ENCODE results near the gene GINS1.
"Not testable (repeated sequence)": the region's sequence is repeated elsewhere in the genome, so short reads cannot be mapped to it uniquely, and the experiment has no call there.

The GINS1 gene

DNA sequence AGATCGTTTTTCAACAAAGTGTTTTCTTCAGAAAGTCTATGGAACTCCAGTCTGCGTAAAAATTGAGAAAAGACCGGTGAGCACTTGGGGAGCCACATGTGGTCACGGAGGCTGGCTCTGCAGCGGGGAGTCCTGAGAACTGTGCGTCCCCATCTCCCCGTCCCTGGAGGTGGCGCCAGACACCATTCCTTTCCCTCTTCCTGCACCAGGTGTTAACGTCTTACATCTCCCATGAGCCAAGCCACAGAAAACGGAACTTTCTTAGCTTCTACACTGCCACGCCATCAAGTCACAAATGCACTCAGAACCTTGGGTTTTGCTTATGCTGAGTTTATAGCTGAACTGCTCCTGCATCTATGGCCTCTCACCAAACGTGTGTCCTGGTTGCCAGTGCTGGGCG is 62.6 kb downstream of the GINS1 start:
- TF ChIP-seq ZNF274 (IDR thresholded peaks at IDR 0.05; ENCODE audit: low read depth, low read length) (no peak), SUZ12 (IDR thresholded peaks at IDR 0.05; ENCODE audit: extremely low read depth, insufficient read depth, insufficient read length) (no peak), YY1 (IDR thresholded peaks at IDR 0.05; ENCODE audit: insufficient read depth, insufficient read length) (no peak)
- Histone ChIP-seq H3K36me3 (ENCODE audit: insufficient read depth, insufficient read length, low read length) (peaks cover 71% of the 10 kb centered on the region), H3K27me3 (ENCODE audit: insufficient read depth, insufficient read length) (no peaks in the 10 kb centered on the region), H3K4me1 (ENCODE audit: insufficient read depth, insufficient read length) (no peaks in the 10 kb centered on the region), H3K9me3 (ENCODE audit: insufficient read depth, low read length) (no peaks in the 10 kb centered on the region), H3K4me3 (ENCODE audit: insufficient read length, low read depth) (no peak overlapping the region), H3K9ac (ENCODE audit: insufficient read length, low read depth) (no peak overlapping the region)
- DNase-seq (ENCODE audit: low read depth, low spot score): peak; percentile 33

DNA sequence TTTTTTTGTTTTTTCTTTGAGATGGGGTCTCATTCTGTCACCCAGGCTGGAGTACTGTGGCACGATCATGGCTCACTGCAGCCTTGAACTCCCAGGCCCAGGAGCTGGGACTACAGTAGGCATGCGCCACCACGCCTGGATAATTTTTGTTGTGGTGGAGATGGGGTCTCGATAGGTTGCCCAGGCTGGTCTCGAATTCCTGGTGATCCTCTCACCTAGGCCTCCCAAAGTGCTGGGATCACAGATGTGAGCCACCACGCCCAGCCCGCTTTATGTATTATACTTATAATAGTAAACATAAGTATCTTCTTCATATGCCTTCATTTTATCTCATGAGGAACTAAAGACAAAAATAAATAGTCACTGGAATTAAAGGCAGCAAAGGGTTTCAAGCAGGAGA is 63.5 kb downstream of the GINS1 start:
- no peak for TF ChIP-seq ZNF274 (IDR thresholded peaks at IDR 0.05; ENCODE audit: low read depth, low read length)
- Histone ChIP-seq H3K4me1 (ENCODE audit: insufficient read depth, insufficient read length) (no peaks in the 10 kb centered on the region), H3K27me3 (ENCODE audit: insufficient read depth, insufficient read length) (no peaks in the 10 kb centered on the region), H3K9me3 (ENCODE audit: insufficient read depth, low read length) (no peaks in the 10 kb centered on the region), H3K4me3 (ENCODE audit: insufficient read length, low read depth) (no peak overlapping the region), H3K9ac (ENCODE audit: insufficient read length, low read depth) (no peak overlapping the region), H3K36me3 (ENCODE audit: insufficient read depth, insufficient read length, low read length) (peaks cover 67% of the 10 kb centered on the region)
- no peak for DNase-seq (ENCODE audit: low read depth, low spot score)

DNA sequence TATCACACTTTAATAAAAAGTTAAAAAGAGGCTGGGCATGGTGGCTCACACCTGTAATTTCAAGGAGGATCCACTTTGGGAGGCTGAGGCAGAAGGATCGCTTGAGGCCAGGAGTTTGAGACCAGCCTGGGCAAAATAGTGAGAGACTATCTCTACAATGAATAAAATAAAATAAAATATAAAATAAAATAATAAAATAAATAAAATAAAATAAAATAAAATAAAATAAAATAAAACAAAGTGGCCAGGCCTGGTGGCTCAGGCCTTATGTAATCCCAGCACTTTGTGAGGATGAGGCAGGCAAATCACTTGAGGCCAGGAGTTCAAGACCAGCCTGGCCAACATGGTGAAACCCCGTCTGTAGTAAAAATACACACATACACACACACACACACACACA is 65.8 kb downstream of the GINS1 start:
- not testable (repeated sequence) for H3K4me3 ChIP-seq (ENCODE audit: insufficient read length, low read depth); H3K9ac ChIP-seq (ENCODE audit: insufficient read length, low read depth); H3K9me3 ChIP-seq (ENCODE audit: insufficient read depth, low read length); H3K27me3 ChIP-seq (ENCODE audit: insufficient read depth, insufficient read length); H3K4me1 ChIP-seq (ENCODE audit: insufficient read depth, insufficient read length); DNase-seq (ENCODE audit: low read depth, low spot score)
- H3K36me3 ChIP-seq (ENCODE audit: insufficient read depth, insufficient read length, low read length): peaks cover 67% of the 10 kb centered on the region

DNA sequence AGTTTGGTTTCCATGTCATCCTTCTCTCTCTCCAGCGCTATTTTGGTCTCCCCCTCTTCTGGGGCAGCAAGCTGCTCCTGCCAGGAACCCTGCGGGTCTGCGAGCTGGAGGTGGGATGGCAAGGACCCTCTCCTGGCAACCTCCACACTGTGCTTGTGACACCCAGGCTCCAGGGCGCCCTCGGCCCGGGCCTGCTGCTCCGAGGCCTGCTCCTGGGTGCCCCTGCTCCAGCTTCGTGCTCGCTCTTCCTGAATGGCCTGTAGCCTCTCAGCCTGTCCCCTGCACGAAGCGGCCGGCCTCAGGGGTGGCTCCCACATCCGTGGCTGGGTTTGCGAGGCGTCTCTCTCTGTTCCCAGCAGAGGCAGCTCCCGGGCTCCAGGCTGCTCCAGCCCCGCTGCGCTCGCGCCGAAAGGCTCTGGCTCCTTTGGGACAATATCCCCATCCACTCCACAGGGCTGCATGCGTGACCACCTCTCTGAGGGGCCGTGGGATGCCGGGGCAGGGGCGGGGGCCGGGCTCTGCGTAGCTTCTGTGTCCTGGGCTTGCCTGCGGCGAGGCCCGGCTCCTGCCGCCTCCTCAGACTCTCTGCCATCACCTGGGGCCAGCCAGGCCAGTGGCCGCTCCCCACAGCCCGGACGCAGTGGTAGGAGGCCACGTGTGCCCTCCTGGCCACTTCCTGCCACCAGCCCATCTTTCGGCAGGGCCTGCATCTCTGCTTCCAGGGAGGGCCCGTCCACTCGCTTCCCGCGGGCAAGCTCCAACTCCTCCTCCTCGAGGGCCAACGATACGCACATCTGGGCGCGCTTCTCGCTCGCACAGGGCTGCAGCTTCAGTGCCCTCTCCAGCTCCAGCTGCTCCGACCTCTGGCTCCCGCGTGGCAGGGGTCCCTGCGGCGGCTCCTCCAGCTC is 68.9 kb downstream of the GINS1 start:
- Histone ChIP-seq H3K9ac (ENCODE audit: insufficient read length, low read depth) (no peak overlapping the region), H3K27me3 (ENCODE audit: insufficient read depth, insufficient read length) (no peaks in the 10 kb centered on the region), H3K9me3 (ENCODE audit: insufficient read depth, low read length) (no peaks in the 10 kb centered on the region), H3K4me1 (ENCODE audit: insufficient read depth, insufficient read length) (no peaks in the 10 kb centered on the region), H3K4me3 (ENCODE audit: insufficient read length, low read depth) (no peak overlapping the region), H3K36me3 (ENCODE audit: insufficient read depth, insufficient read length, low read length) (peaks cover 70% of the 10 kb centered on the region)
- no peak for TF ChIP-seq SUZ12 (IDR thresholded peaks at IDR 0.05; ENCODE audit: extremely low read depth, insufficient read depth, insufficient read length)
- no peak for TF ChIP-seq YY1 (IDR thresholded peaks at IDR 0.05; ENCODE audit: insufficient read depth, insufficient read length)
- TF ChIP-seq ZNF274 (IDR thresholded peaks at IDR 0.05; ENCODE audit: low read depth, low read length): no peak
- DNase-seq (ENCODE audit: low read depth, low spot score): no peak

DNA sequence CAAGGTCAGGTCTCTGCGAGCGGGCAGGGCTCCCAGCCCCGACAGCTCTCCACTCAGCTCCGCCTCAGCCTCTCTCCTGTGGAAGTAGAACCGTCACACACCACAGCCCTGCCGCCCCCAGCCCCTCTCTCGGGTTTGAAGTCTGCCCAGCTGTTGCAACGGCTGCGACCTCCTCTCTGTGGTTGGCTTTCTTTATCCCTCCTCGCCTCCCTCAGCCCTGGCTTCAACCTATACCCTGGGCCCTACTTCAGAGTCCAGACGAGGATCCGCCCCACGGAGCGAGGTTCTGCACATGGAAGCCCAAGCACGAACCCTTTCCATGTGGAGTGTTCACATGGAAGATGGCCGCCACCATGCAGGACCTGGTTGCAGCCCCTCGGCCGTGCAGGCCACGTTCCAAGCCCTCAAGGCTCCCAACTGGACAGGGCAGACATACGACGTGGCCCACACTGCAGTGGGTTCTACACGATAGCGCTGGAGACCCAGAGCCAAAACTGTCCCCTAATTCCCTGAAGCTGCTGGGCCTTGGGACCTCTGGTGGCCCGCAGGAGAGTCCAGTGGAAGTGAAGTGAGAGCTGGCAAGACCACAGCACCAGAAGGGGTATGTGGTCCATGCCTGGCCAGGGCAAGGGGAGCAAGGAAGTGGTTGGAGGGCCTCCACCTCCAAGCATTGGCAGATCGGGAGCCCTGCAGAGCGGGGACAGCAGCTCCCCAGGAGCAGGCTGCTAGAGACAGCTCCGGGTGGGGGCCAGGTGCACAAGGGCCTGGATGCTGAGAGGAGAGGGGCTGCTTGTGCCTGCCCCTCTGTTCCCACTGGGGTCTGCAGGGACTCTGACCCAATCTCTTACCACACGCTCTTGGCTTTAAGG is 69.8 kb downstream of the GINS1 start:
- no peaks in the 10 kb centered on the region for H3K4me1 ChIP-seq (ENCODE audit: insufficient read depth, insufficient read length)
- no peak overlapping the region for H3K9ac ChIP-seq (ENCODE audit: insufficient read length, low read depth)
- no peak for DNase-seq (ENCODE audit: low read depth, low spot score)
- peaks cover 73% of the 10 kb centered on the region for H3K36me3 ChIP-seq (ENCODE audit: insufficient read depth, insufficient read length, low read length)
- no peak overlapping the region for H3K4me3 ChIP-seq (ENCODE audit: insufficient read length, low read depth)
- H3K27me3 ChIP-seq (ENCODE audit: insufficient read depth, insufficient read length): no peaks in the 10 kb centered on the region
- H3K9me3 ChIP-seq (ENCODE audit: insufficient read depth, low read length): no peaks in the 10 kb centered on the region
- TF ChIP-seq SUZ12 (IDR thresholded peaks at IDR 0.05; ENCODE audit: extremely low read depth, insufficient read depth, insufficient read length): no peak
- no peak for TF ChIP-seq ZNF274 (IDR thresholded peaks at IDR 0.05; ENCODE audit: low read depth, low read length)
- TF ChIP-seq YY1 (IDR thresholded peaks at IDR 0.05; ENCODE audit: insufficient read depth, insufficient read length): no peak

DNA sequence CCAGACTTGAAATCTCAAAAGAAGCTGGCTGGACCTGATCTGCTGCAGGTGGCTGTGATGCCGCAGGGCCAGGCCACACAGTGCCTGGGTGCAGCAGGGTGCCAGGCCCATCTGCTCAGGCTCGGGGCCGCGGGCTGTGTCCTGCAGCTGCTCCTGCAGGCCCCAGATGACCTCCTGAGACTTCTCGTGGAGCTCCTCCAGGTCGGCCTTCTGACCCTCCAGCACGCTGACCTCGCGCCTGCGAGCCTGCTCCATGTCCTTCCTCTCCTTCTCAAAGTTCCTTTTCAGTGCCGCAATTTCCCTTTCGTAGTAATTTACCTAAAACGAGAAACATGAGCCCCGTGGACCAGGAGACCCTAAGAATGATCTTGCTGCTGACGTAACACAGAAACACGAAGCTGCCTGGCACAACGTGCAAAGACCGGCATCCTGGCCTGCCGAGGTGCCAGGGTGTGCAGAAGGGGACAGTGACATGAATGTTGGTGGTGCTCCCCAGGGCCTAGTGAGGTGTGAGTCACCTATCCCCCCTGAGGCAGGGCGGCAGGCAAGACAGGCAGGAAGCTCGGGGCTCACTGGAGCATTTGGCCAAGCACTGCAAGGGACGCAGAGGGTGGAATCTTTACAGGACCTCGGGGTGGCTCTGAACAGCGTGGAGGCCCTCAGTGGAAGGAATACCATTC is 71.6 kb downstream of the GINS1 start:
- H3K36me3 ChIP-seq (ENCODE audit: insufficient read depth, insufficient read length, low read length): peaks cover 70% of the 10 kb centered on the region
- no peak for DNase-seq (ENCODE audit: low read depth, low spot score)
- no peak overlapping the region for H3K9ac ChIP-seq (ENCODE audit: insufficient read length, low read depth)
- no peaks in the 10 kb centered on the region for H3K27me3 ChIP-seq (ENCODE audit: insufficient read depth, insufficient read length)
- H3K4me1 ChIP-seq (ENCODE audit: insufficient read depth, insufficient read length): no peaks in the 10 kb centered on the region
- TF ChIP-seq ZNF274 (IDR thresholded peaks at IDR 0.05; ENCODE audit: low read depth, low read length) (no peak), YY1 (IDR thresholded peaks at IDR 0.05; ENCODE audit: insufficient read depth, insufficient read length) (no peak), SUZ12 (IDR thresholded peaks at IDR 0.05; ENCODE audit: extremely low read depth, insufficient read depth, insufficient read length) (no peak)
- H3K9me3 ChIP-seq (ENCODE audit: insufficient read depth, low read length): no peaks in the 10 kb centered on the region
- H3K4me3 ChIP-seq (ENCODE audit: insufficient read length, low read depth): no peak overlapping the region

DNA sequence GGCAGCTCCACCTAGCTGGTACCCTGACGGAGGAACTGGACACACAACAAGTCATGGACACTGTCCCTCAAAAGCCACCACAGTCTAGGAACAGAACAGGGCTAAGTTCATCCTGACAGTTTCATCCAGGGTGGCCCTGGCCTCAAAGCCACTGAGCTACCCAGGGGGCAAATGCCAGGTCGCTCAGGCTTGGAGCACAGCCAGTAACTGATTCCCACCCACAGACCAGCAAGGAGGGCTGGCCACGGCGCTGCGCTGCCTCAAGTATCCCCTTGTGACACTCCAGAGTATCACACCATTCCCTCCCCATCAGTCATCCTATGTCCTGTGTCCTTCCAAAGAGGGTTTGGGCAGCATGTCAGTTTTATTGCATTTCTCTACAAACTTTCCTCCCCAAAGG is 72.2 kb downstream of the GINS1 start:
- H3K9ac ChIP-seq (ENCODE audit: insufficient read length, low read depth): no peak overlapping the region
- no peaks in the 10 kb centered on the region for H3K27me3 ChIP-seq (ENCODE audit: insufficient read depth, insufficient read length)
- no peaks in the 10 kb centered on the region for H3K4me1 ChIP-seq (ENCODE audit: insufficient read depth, insufficient read length)
- peaks cover 72% of the 10 kb centered on the region for H3K36me3 ChIP-seq (ENCODE audit: insufficient read depth, insufficient read length, low read length)
- no peak for DNase-seq (ENCODE audit: low read depth, low spot score)
- no peak for TF ChIP-seq YY1 (IDR thresholded peaks at IDR 0.05; ENCODE audit: insufficient read depth, insufficient read length)
- no peak for TF ChIP-seq ZNF274 (IDR thresholded peaks at IDR 0.05; ENCODE audit: low read depth, low read length)
- no peaks in the 10 kb centered on the region for H3K9me3 ChIP-seq (ENCODE audit: insufficient read depth, low read length)
- no peak overlapping the region for H3K4me3 ChIP-seq (ENCODE audit: insufficient read length, low read depth)
